Breast epithelium (tissue), 4 donors: ENCODE data around the gene ABCC5. TPM values are rescaled to one million over a fixed set of nuclear protein-coding genes. Genes with fewer than 3 reads are reported as not detected.
"Not testable (repeated sequence)": the region's sequence is repeated elsewhere in the genome, so short reads cannot be mapped to it uniquely, and the experiment has no call there.

Experiments used
- DNase-seq, 2 donors: peaks; one replicate each; pipeline ENCODE4 v3.0.0-alpha.2; 2019; ENCODE audit warnings: low spot score in 2 of 2
- H3K27ac ChIP-seq, 2 donors: fragments of 200-600 bp; sonication (generic) in 1 of 2; one replicate each; pipeline ENCODE4 v1.5.1; 2016 to 2019; ENCODE audit warnings: mild to moderate bottlenecking in 1 of 2
- H3K27me3 ChIP-seq, 2 donors: fragments of 200-600 bp; sonication (generic) in 1 of 2; one replicate each; pipeline versions ENCODE4 v1.5.1 to v1.6.0; 2017 to 2019; ENCODE audit warnings: control low read depth in 1 of 2, mild to moderate bottlenecking in 1 of 2
- H3K36me3 ChIP-seq: fragments of 200-600 bp; one replicate; pipeline ENCODE4 v1.5.1; 2019
- H3K4me1 ChIP-seq, 2 donors: fragments of 200-600 bp; sonication (generic); one replicate each; pipeline ENCODE4 v1.5.1; 2016 to 2019; ENCODE audit warnings: control low read depth in 1 of 2
- H3K4me3 ChIP-seq, 3 donors: fragments of 200-600 bp; sonication (generic); 1 replicate in 2 of 3; 2 replicates in 1 of 3; pipeline ENCODE4 v1.5.1; 2016 to 2019; ENCODE audit warnings: mild to moderate bottlenecking in 3 of 3, moderate library complexity in 2 of 3
- H3K9me3 ChIP-seq, 2 donors: fragments of 200-600 bp; sonication (generic) in 1 of 2; one replicate each; pipeline ENCODE4 v1.5.1; 2016 to 2019; ENCODE audit warnings: control low read depth in 1 of 2
- POLR2A ChIP-seq: fragments of 450-650 bp; IDR thresholded peaks from one replicate; pipeline ENCODE4 v1.6.1; 2016; ENCODE audit warnings: antibody characterized with exemption, mild to moderate bottlenecking, moderate library complexity
- POLR2AphosphoS5 ChIP-seq, 3 donors: sonication (generic); formaldehyde crosslinking; IDR thresholded peaks; one replicate each; pipeline ENCODE4 v1.6.1; 2017; ENCODE audit warnings: antibody characterized with exemption in 3 of 3
- intact Hi-C: fragments of 100-400 bp; cut with DNase I; formaldehyde crosslinking; loops from one replicate; pipeline ENCODE4 v1.15.1; 2023; ENCODE audit warnings: low total_unique reads
- total RNA-seq, 3 donors: library from RNA; depleted of rRNA; stranded (reverse); fragments of >200 nt; gene quantifications; one replicate each; pipeline ENCODE4 v1.1.0, GENCODE V29; 2016
- TF ChIP-seq, protein P1 (sequence below), 3 donors: fragments of 450-650 bp; IDR thresholded peaks; one replicate each; pipeline ENCODE4 v1.5.1; 2016 to 2017; ENCODE audit warnings: antibody characterized with exemption in 3 of 3, mild to moderate bottlenecking in 3 of 3, moderate library complexity in 3 of 3

The ABCC5 gene
- total RNA-seq, 3 donors from 2014 or later: 21.0 to 29.9 (median 21.8) TPM

DNA sequence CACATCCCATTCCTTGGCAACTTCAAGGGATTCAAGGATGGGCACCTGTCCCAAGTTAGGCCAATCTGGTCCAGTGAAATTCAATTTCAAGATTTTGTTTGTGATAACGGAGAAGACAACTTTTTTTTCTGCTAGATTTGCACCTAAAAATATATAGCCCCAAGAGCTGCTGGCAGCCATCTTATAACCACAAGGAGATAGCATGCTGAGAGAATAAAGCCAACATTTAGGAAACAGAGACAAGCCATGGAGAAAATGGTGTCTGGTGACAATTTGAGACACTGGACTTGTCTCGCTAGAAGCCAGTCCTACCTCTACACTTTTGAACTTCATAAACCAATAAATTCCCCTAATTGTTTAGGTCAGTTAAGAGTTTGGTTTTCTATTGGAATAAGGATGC, 138.4 kb downstream of the ABCC5 start:
- Histone ChIP-seq H3K4me1 (peaks cover 7 to 15% of the 10 kb centered on the region in 2 donors), H3K27ac (no peak overlapping the region)

DNA sequence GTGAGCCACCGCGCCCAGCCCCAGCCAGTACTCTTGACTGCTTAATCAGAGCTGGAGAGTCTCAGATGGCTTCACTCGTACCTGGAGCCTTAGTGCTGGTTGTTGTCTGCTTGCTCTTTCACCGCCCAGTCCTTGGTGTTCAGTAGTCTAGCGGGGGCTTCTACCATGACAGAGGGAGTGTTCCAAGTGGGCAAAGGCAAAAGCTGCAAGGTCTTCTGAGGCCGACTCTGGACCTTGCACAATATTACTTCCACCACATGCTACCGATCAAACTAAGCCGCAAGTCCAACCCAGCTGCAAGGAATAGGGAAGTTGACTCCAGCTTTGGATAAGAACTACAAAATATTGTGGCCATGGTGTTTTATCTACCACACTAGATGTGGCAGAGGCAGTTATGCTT, 139.6 kb downstream of the ABCC5 start:
- DNase-seq: no peak
- intact Hi-C loops: no loop called here
- H3K27me3 ChIP-seq: no peaks in the 10 kb centered on the region
- no peak overlapping the region for H3K27ac ChIP-seq
- H3K4me3 ChIP-seq: no peak overlapping the region
- peaks cover 3 to 8% of the 10 kb centered on the region in 2 donors for H3K4me1 ChIP-seq
- no peaks in the 10 kb centered on the region for H3K9me3 ChIP-seq
- no peaks in the 10 kb centered on the region for H3K36me3 ChIP-seq
- no peak for TF ChIP-seq POLR2AphosphoS5 (IDR thresholded peaks at IDR 0.05)

More for the DNA sequence above, 138.4 kb downstream of the ABCC5 start:
- intact Hi-C loops: no loop called here
- Histone ChIP-seq H3K4me3 (no peak overlapping the region), H3K36me3 (no peaks in the 10 kb centered on the region), H3K9me3 (no peaks in the 10 kb centered on the region), H3K27me3 (no peaks in the 10 kb centered on the region)
- DNase-seq: no peak
- TF ChIP-seq POLR2A: no peak
- no peak for TF ChIP-seq POLR2AphosphoS5 (IDR thresholded peaks at IDR 0.05)
- TF ChIP-seq, protein P1, sequence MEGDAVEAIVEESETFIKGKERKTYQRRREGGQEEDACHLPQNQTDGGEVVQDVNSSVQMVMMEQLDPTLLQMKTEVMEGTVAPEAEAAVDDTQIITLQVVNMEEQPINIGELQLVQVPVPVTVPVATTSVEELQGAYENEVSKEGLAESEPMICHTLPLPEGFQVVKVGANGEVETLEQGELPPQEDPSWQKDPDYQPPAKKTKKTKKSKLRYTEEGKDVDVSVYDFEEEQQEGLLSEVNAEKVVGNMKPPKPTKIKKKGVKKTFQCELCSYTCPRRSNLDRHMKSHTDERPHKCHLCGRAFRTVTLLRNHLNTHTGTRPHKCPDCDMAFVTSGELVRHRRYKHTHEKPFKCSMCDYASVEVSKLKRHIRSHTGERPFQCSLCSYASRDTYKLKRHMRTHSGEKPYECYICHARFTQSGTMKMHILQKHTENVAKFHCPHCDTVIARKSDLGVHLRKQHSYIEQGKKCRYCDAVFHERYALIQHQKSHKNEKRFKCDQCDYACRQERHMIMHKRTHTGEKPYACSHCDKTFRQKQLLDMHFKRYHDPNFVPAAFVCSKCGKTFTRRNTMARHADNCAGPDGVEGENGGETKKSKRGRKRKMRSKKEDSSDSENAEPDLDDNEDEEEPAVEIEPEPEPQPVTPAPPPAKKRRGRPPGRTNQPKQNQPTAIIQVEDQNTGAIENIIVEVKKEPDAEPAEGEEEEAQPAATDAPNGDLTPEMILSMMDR (IDR thresholded peaks at IDR 0.05): no peak

DNA sequence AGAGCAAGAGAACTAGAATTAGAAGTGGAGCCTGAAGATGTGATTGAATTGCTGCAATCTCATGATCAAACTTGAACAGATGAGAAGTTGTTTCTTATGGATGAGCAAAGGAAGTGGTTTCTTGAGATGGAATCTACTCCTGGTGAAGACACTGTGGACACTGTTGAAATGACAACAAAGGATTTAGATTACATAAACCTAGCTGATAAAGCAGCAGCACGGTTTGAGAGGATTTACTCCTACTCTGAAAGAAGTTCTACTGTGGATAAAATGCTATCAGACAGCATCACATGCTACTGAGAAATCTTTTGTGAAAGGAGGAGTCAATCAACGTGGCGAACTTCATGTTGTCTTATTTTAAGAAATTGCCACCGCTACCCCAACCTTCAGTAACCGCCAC, 140.5 kb downstream of the ABCC5 start:
- H3K36me3 ChIP-seq, H3K4me3 ChIP-seq, H3K27ac ChIP-seq, H3K9me3 ChIP-seq, intact Hi-C loops, H3K4me1 ChIP-seq, DNase-seq, H3K27me3 ChIP-seq: not testable (repeated sequence)

DNA sequence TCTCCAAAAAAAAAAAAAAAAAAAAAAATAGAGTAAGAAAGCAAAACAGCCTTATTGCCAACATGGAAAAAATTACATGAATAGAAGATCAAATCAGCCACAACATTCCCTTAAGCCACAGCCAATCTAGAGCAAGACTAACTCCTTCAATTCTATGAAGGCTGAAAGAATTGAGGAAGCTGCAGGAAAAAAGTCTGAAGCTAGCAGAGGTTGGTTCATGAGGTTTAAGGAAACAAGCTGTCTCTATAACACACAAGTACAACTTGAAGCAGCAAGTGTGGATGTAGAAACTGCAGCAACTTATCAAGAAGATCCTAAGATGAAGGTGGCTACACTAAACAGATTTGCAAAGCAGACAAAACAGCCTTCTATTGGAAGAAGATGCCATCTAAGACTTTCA, 142.3 kb downstream of the ABCC5 start:
- no peak for TF ChIP-seq POLR2AphosphoS5 (IDR thresholded peaks at IDR 0.05)
- TF ChIP-seq, protein P1 (IDR thresholded peaks at IDR 0.05): no peak
- TF ChIP-seq POLR2A: no peak

DNA sequence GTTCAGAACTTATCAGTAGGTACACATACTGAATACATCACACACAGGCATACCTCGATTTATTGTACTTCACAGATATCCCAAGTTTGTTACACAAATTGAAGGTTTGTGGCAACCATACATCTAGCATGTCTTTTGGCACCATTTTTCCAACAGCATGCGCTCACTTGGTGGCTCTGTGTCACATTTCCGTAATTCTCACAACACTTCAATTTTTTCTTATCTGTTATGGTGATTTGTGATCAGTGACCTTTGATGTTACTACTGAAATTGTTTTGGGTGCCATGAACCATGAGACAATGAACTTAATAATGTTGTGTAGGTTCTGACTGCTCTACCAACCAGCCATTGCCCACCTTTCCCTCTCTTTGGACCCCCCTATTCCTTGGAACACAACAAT, 143.8 kb downstream of the ABCC5 start:
- Histone ChIP-seq H3K4me3 (no peak overlapping the region), H3K27me3 (no peaks in the 10 kb centered on the region), H3K27ac (no peak overlapping the region), H3K9me3 (no peaks in the 10 kb centered on the region), H3K4me1 (peaks cover 0 to 2% of the 10 kb centered on the region in 2 donors), H3K36me3 (no peaks in the 10 kb centered on the region)
- intact Hi-C loops: no loop called here
- DNase-seq: no peak
- TF ChIP-seq POLR2A: no peak
- no peak for TF ChIP-seq POLR2AphosphoS5 (IDR thresholded peaks at IDR 0.05)
- TF ChIP-seq, protein P1 (IDR thresholded peaks at IDR 0.05): no peak

More for the DNA sequence above, 142.3 kb downstream of the ABCC5 start:
- Histone ChIP-seq H3K9me3 (no peaks in the 10 kb centered on the region), H3K4me3 (no peak overlapping the region), H3K27me3 (no peaks in the 10 kb centered on the region), H3K4me1 (peaks cover 0 to 2% of the 10 kb centered on the region in 2 donors), H3K27ac (no peak overlapping the region), H3K36me3 (no peaks in the 10 kb centered on the region)
- intact Hi-C loops: no loop called here
- DNase-seq: no peak

DNA sequence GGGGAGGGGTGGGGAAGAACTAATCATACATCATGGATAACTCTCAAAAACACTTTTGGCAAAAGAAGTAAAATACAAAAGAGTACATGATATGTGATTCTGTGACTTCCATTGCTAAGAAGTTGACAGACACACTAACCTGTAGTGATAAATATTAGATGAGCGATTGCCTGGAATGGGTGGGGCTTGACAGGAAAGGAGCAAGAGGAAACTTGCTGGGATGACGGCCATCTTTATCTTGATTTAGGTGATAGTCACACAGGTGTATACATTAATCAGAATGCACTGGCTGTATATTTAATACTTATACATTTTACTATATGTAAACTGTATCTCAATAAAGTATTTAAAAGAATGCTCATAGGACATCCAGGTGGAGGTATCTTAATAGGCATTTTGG, 146.1 kb downstream of the ABCC5 start:
- DNase-seq: no peak
- H3K27ac ChIP-seq: no peak overlapping the region
- no peaks in the 10 kb centered on the region for H3K36me3 ChIP-seq
- H3K4me1 ChIP-seq: peaks cover 0 to 2% of the 10 kb centered on the region in 2 donors
- no peak for TF ChIP-seq POLR2AphosphoS5 (IDR thresholded peaks at IDR 0.05)
- no peak overlapping the region for H3K4me3 ChIP-seq
- intact Hi-C loops: no loop called here
- no peaks in the 10 kb centered on the region for H3K9me3 ChIP-seq
- no peaks in the 10 kb centered on the region for H3K27me3 ChIP-seq

DNA sequence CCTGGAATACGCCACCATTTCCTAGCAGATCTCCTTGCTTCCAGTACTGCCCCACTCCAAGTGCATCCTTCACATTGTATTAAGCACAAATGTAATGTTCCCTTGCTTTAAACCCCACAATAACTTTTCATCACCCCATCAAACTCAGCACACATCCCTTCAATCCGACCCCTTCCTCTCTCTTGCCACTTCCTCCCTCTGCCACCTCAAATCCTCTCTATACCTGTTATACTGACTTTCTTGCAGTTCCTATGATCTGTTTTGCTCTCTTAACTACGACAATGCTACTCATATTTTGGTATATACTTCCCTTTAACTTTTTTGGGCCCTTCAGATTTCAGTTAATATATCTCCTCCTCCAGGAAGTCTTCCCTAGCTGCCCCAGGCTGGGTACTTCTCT, 147.1 kb downstream of the ABCC5 start:
- Histone ChIP-seq H3K27me3 (no peaks in the 10 kb centered on the region), H3K9me3 (no peaks in the 10 kb centered on the region), H3K4me1 (peaks cover 0 to 2% of the 10 kb centered on the region in 2 donors), H3K4me3 (no peak overlapping the region), H3K27ac (no peak overlapping the region), H3K36me3 (no peaks in the 10 kb centered on the region)
- intact Hi-C loops: no loop called here
- TF ChIP-seq POLR2AphosphoS5 (IDR thresholded peaks at IDR 0.05): no peak
- TF ChIP-seq, protein P1 (IDR thresholded peaks at IDR 0.05): no peak
- no peak for TF ChIP-seq POLR2A
- no peak for DNase-seq
